GM12878 (cell line): ENCODE data around the gene BCKDHB. TPM values are rescaled to one million over a fixed set of nuclear protein-coding genes. Genes with fewer than 3 reads are reported as not detected.

ENCODE experiments used
- ATAC-seq: fragments of 200-7000 bp; cut with Tn5 transposase; 3 replicates; pipeline ENCODE4 v1.9.1; 2020; ENCODE audit warnings: mild to moderate bottlenecking, moderate library complexity
- BruUV-seq: library from RNA; stranded (reverse); fragments of 400-500 nt; replicated peaks from 2 replicates; lab custom pipeline; 2021; lab: Mats Ljungman, UMichigan
- CTCF ChIA-PET: fragments of 300-600 bp; sonication (Branson Sonifier 250); formaldehyde crosslinking; extraction: SDS; loops from one replicate; lab custom pipeline; 2021; ENCODE audit warnings: inconsistent platforms; lab: Yijun Ruan, JAX
- POLR2A ChIA-PET: fragments of 350-600 bp; formaldehyde crosslinking; extraction: SDS; loops from one replicate; lab custom pipeline; 2021; ENCODE audit warnings: inconsistent platforms; lab: Charles Lee
- RAD21 ChIA-PET: fragments of 300-600 bp; sonication (Branson Sonifier 250); formaldehyde crosslinking; loops from one replicate; lab custom pipeline; 2023; ENCODE audit warnings: antibody characterized with exemption; ENCODE audit not compliant: unreplicated experiment; lab: Charles Lee
- SMC1A ChIA-PET: fragments of 300-600 bp; sonication (Branson Sonifier 250); formaldehyde crosslinking; loops from one replicate; lab custom pipeline; 2023; ENCODE audit not compliant: unreplicated experiment, uncharacterized antibody; lab: Charles Lee
- DNase-seq: peaks from one replicate; pipeline ENCODE4 v3.0.0-alpha.2; 2011; ENCODE audit warnings: low read depth, low spot score
- FAIRE-seq: peaks from 3 replicates; lab custom pipeline; 2011; peaks lifted over from hg19 to GRCh38; lab: Jason Lieb, UNC
- H2AFZ ChIP-seq: 2 replicates; pipeline ENCODE4 v1.6.0; 2011; ENCODE audit warnings: low read depth, low read length, control low read depth; ENCODE audit not compliant: control insufficient read depth
- H3K27ac ChIP-seq: 2 replicates; pipeline ENCODE4 v1.5.1; 2011; ENCODE audit warnings: control low read depth; ENCODE audit not compliant: control insufficient read depth, insufficient read depth
- H3K27me3 ChIP-seq, 2 experiments: replicated peaks in 1 of 2; 2 replicates each; pipeline versions ENCODE4 v1.6.0 to v1.6.1; 2011; ENCODE audit warnings: low read length in 1 of 2; ENCODE audit not compliant: control insufficient read depth in 2 of 2, insufficient read depth in 2 of 2
- H3K36me3 ChIP-seq, 2 experiments: 2 replicates each; pipeline ENCODE4 v1.5.1; 2011; ENCODE audit warnings: low read length in 1 of 2; ENCODE audit not compliant: control insufficient read depth in 2 of 2, insufficient read depth in 2 of 2
- H3K4me1 ChIP-seq: 2 replicates; pipeline ENCODE4 v1.6.1; 2011; ENCODE audit warnings: mild to moderate bottlenecking, low read length, moderate library complexity, mixed read lengths; ENCODE audit not compliant: control insufficient read depth, insufficient read depth
- H3K4me2 ChIP-seq: 2 replicates; pipeline ENCODE4 v1.6.0; 2011; ENCODE audit warnings: control low read depth; ENCODE audit not compliant: control insufficient read depth, insufficient read depth
- H3K4me3 ChIP-seq: fragments of 200-600 bp; sonication (generic); 2 replicates; pipeline ENCODE4 v1.5.1; 2016
- H3K79me2 ChIP-seq: 2 replicates; pipeline ENCODE4 v1.6.0; 2011; ENCODE audit warnings: low read length; ENCODE audit not compliant: control insufficient read depth, insufficient read depth
- H3K9ac ChIP-seq: 2 replicates; pipeline ENCODE4 v1.8.0; 2011; ENCODE audit warnings: low read length, control low read depth, mixed read lengths; ENCODE audit not compliant: control insufficient read depth, insufficient read depth
- H3K9me3 ChIP-seq: replicated peaks from 3 replicates; pipeline ENCODE4 v1.5.1; 2011; ENCODE audit warnings: mild to moderate bottlenecking, low read length; ENCODE audit not compliant: control insufficient read depth, insufficient read depth
- H4K20me1 ChIP-seq: 2 replicates; pipeline ENCODE4 v1.6.0; 2011; ENCODE audit not compliant: control insufficient read depth, insufficient read depth
- BACH1 ChIP-seq: fragments of 450-650 bp; IDR thresholded peaks from 2 replicates; pipeline ENCODE4 v1.6.1; 2017; ENCODE audit warnings: mild to moderate bottlenecking, borderline replicate concordance
- JUNB ChIP-seq: IDR thresholded peaks from 2 replicates; pipeline ENCODE4 v1.6.1; 2016; ENCODE audit warnings: antibody characterized with exemption, mild to moderate bottlenecking
- MEF2A ChIP-seq: IDR thresholded peaks from 2 replicates; pipeline ENCODE4 v1.6.1; 2011; ENCODE audit warnings: low read depth, mild to moderate bottlenecking, low read length, moderate library complexity; ENCODE audit not compliant: insufficient read depth
- NKRF ChIP-seq: fragments of 450-650 bp; conservative IDR thresholded peaks from 2 replicates; pipeline ENCODE4 v1.6.1; 2017; ENCODE audit warnings: mild to moderate bottlenecking, moderate library complexity
- PAX8 ChIP-seq: fragments of 450-650 bp; IDR thresholded peaks from 2 replicates; pipeline ENCODE4 v1.6.1; 2017; ENCODE audit warnings: mild to moderate bottlenecking, moderate library complexity
- POLR2A ChIP-seq: IDR thresholded peaks from 2 replicates; pipeline ENCODE4 v1.6.1; 2011; ENCODE audit warnings: low read depth, mild to moderate bottlenecking, low read length
- USF1 ChIP-seq: IDR thresholded peaks from 2 replicates; pipeline ENCODE4 v1.6.1; 2011; ENCODE audit warnings: borderline replicate concordance, low read depth, mild to moderate bottlenecking, moderate library complexity, mixed read lengths, low read length; ENCODE audit not compliant: insufficient read depth; ENCODE audit errors: extremely low read length
- YBX1 ChIP-seq: fragments of 450-650 bp; IDR thresholded peaks from 2 replicates; pipeline ENCODE4 v1.6.1; 2016; ENCODE audit warnings: antibody characterized with exemption
- WGBS: methylation state at CpG from one replicate; pipeline ENCODE4 v1.1.6; 2016; ENCODE audit warnings: low lambda C conversion rate; ENCODE audit not compliant: insufficient replicate concordance, insufficient coverage; ENCODE audit errors: missing lambda C conversion rate; 5-methylcytosine and 5-hydroxymethylcytosine counted together
- in situ Hi-C: fragments of 300-500 bp; cut with MboI; formaldehyde crosslinking; loops from 9 replicates; pipeline ENCODE4 v1.14.3; 2018; ENCODE audit warnings: mixed read lengths
- intact Hi-C: fragments of 100-400 bp; cut with micrococcal nuclease; formaldehyde crosslinking; loops from one replicate; pipeline ENCODE4 v1.14.2; 2022; ENCODE audit not compliant: unreplicated experiment
- polyA plus RNA-seq, 11 experiments: library from polyadenylated mRNA; depleted of rRNA in 4 of 11; unstranded in 6 of 11; stranded (reverse) in 5 of 11; fragments of >200 nt; fragmentation: Nextera tagmentation in 4 of 11; fragmentation: Illumina TruSeq in 1 of 11; extraction: Ambion mirVana in 4 of 11; extraction: Trizol in 1 of 11; gene quantifications; 1 replicate in 1 of 11; 2 replicates in 10 of 11; pipeline versions ENCODE4 v1.2.1 to v1.2.3, GENCODE V29; 2011 to 2016; ENCODE audit warnings: inconsistent platforms in 2 of 11, missing spikeins in 2 of 11, low read depth in 1 of 11
- total RNA-seq, 4 experiments: library from RNA; depleted of rRNA in 3 of 4; stranded (reverse); fragments of >200 nt in 3 of 4; fragmentation: Illumina TruSeq in 1 of 4; extraction: Trizol in 1 of 4; gene quantifications; 2 replicates each; pipeline versions ENCODE4 v1.2.1 to v1.2.3, GENCODE V29; 2013 to 2021

The BCKDHB gene
- total and polyA plus RNA-seq, 10 of the 15 experiments (the other 5 are each of a cell fraction or from before 2014, with no cell fraction given), result 12.9 to 57.1 (median 25.3) TPM

GRCh38 chr6:80382811-80383210 is 276.3 kb downstream of the BCKDHB start:
- RAD21 ChIA-PET, result no interaction called here

GRCh38 chr6:80388507-80388906 is 282.0 kb downstream of the BCKDHB start:
- WGBS, result 2% methylated on average over 3 of the region's 3 CpGs
- in situ Hi-C loops (no loop called here), intact Hi-C loops (no loop called here)
- no peak overlapping the region for H2AFZ ChIP-seq
- POLR2A ChIA-PET, result no interaction called here
- RAD21 ChIA-PET, result no interaction called here
- no peaks in the 10 kb centered on the region for H3K9me3 ChIP-seq
- no peak overlapping the region for H3K9ac ChIP-seq
- FAIRE-seq (no peak), ATAC-seq (no peak), DNase-seq (no peak)
- TF ChIP-seq POLR2A (no peak), USF1 (no peak), YBX1 (no peak), NKRF (no peak), MEF2A (no peak), PAX8 (no peak), BACH1 (no peak)
- H3K4me2 ChIP-seq, result no peak overlapping the region
- no peaks in the 10 kb centered on the region for H3K79me2 ChIP-seq
- SMC1A ChIA-PET, result no interaction called here
- H3K4me3 ChIP-seq, result no peak overlapping the region
- no peaks in the 10 kb centered on the region for H3K4me1 ChIP-seq
- no peaks in the 10 kb centered on the region for H3K36me3 ChIP-seq
- H3K27ac ChIP-seq, result no peak overlapping the region
- no peaks in the 10 kb centered on the region for H4K20me1 ChIP-seq
- CTCF ChIA-PET, result no interaction called here
- H3K27me3 ChIP-seq, result no peaks in the 10 kb centered on the region
- no TSS peak for BruUV-seq

More at GRCh38 chr6:80382811-80383210, 276.3 kb downstream of the BCKDHB start:
- intact Hi-C loops (no loop called here), in situ Hi-C loops (no loop called here)
- Histone ChIP-seq H3K36me3 (no peaks in the 10 kb centered on the region), H3K4me3 (no peak overlapping the region), H3K27me3 (no peaks in the 10 kb centered on the region), H3K9me3 (no peaks in the 10 kb centered on the region), H2AFZ (no peak overlapping the region), H3K4me1 (no peaks in the 10 kb centered on the region), H4K20me1 (no peaks in the 10 kb centered on the region), H3K79me2 (no peaks in the 10 kb centered on the region), H3K9ac (no peak overlapping the region), H3K4me2 (no peak overlapping the region), H3K27ac (no peak overlapping the region)
- ChIA-PET POLR2A (no interaction called here), CTCF (interaction anchor here (0.6 kb wide), 1 partner anchor 11 kb away, joined by 3 read pairs; no protein-coding TSS in a partner anchor), SMC1A (interaction anchor here (1.4 kb wide), 1 partner anchor 9 kb away, joined by 3 read pairs; no protein-coding TSS in a partner anchor)
- TF ChIP-seq JUNB (peak; percentile 24; the same call in 1 of the 2 replicates), PAX8 (no peak)
- 0% methylated on average over 2 of the region's 2 CpGs for WGBS
- no peak for ATAC-seq
- no TSS peak for BruUV-seq
- FAIRE-seq, result no peak
- DNase-seq, result no peak
